ENCODE results near the gene CUEDC1.

DNA sequence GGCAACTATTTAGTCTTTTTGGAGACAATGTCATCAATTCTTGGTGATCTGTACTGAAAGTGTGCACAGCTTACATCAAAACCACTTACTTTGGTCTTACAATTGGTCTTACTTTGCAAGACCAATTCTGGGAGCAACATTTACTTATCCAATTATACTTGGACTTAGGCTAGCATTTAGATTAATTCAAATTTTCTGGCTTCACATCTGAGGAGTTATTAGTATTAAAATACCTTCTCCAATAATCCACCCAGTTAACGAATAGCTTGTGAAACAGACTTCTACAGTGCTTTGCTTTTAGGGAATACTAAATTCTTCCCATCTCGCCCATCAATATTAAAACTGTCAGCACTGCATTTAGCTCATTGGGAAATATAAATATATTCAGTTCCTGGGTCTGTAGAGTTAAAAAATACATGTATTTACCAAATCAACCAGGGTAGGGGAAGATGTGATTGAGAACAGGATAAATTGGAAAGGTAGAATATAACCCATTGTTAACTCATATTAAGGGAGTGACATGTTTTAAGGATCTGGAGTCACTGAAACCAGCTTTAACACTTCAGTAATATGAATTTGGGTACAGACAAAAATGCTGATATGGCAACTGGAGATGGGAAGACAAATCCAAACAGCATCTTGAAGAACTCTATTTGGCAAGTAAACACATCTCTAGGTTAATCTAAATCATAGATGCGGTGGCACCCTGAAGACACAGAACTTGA is 42.0 kb upstream of the CUEDC1 start:
- TF ChIP-seq, protein P1, sequence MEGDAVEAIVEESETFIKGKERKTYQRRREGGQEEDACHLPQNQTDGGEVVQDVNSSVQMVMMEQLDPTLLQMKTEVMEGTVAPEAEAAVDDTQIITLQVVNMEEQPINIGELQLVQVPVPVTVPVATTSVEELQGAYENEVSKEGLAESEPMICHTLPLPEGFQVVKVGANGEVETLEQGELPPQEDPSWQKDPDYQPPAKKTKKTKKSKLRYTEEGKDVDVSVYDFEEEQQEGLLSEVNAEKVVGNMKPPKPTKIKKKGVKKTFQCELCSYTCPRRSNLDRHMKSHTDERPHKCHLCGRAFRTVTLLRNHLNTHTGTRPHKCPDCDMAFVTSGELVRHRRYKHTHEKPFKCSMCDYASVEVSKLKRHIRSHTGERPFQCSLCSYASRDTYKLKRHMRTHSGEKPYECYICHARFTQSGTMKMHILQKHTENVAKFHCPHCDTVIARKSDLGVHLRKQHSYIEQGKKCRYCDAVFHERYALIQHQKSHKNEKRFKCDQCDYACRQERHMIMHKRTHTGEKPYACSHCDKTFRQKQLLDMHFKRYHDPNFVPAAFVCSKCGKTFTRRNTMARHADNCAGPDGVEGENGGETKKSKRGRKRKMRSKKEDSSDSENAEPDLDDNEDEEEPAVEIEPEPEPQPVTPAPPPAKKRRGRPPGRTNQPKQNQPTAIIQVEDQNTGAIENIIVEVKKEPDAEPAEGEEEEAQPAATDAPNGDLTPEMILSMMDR (IDR thresholded peaks at IDR 0.05) = no peak
- no peak for TF ChIP-seq POLR2AphosphoS5 (IDR thresholded peaks at IDR 0.05)
